Choroid plexus epithelial cell (primary cell): ENCODE results near the gene PDZD2.

Experiments
- DNase-seq: peaks from one replicate; pipeline ENCODE4 v3.0.0-alpha.2; 2010; ENCODE audit warnings: low read depth
- H3K4me3 ChIP-seq: 2 replicates; pipeline ENCODE4 v1.5.1; 2011; ENCODE audit warnings: low read depth, mild to moderate bottlenecking, control low read depth, low read length, moderate library complexity
- TF ChIP-seq, protein P1 (sequence below): conservative IDR thresholded peaks from 2 replicates; pipeline ENCODE4 v1.5.1; 2011; ENCODE audit warnings: low read depth, mild to moderate bottlenecking, control low read depth, inconsistent platforms, low read length, moderate library complexity

The PDZD2 gene

GRCh38 chr5:31637851-31638250 lies 1.1 kb upstream of the PDZD2 start:
- TF ChIP-seq, protein P1, sequence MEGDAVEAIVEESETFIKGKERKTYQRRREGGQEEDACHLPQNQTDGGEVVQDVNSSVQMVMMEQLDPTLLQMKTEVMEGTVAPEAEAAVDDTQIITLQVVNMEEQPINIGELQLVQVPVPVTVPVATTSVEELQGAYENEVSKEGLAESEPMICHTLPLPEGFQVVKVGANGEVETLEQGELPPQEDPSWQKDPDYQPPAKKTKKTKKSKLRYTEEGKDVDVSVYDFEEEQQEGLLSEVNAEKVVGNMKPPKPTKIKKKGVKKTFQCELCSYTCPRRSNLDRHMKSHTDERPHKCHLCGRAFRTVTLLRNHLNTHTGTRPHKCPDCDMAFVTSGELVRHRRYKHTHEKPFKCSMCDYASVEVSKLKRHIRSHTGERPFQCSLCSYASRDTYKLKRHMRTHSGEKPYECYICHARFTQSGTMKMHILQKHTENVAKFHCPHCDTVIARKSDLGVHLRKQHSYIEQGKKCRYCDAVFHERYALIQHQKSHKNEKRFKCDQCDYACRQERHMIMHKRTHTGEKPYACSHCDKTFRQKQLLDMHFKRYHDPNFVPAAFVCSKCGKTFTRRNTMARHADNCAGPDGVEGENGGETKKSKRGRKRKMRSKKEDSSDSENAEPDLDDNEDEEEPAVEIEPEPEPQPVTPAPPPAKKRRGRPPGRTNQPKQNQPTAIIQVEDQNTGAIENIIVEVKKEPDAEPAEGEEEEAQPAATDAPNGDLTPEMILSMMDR = no peak
- DNase-seq = no peak

DNA sequence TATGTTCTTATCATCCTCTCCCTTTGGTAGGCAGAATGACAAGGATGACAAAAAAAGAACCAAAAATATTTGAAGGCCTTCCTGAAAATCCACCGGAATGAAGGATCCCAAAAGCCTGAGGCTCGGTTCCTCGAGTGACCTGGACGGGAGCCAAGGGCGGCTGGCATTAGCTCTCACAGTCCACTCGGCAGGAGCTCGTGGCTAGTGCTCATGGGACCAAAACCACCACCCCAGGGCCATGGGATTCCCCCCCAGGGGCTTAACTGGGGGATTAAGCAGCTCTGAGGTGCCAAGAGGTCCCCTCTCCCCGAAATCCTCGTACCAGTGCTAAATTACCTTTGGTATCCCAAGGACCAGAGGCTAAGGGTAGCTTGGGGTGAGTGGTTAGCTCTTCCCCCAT lies 586 bp upstream of the PDZD2 start:
- H3K4me3 ChIP-seq = peak overlapping the region; percentile 62
- no peak for DNase-seq
- TF ChIP-seq, protein P1 = no peak

More at GRCh38 chr5:31637851-31638250, 1.1 kb upstream of the PDZD2 start:
- H3K4me3 ChIP-seq = no peak overlapping the region

- TF ChIP-seq, protein P1 = no peak
- no peak for DNase-seq
- H3K4me3 ChIP-seq = no peak overlapping the region
These were observed 815 bp downstream of the PDZD2 start for GRCh38 chr5:31639481-31640411.

DNA sequence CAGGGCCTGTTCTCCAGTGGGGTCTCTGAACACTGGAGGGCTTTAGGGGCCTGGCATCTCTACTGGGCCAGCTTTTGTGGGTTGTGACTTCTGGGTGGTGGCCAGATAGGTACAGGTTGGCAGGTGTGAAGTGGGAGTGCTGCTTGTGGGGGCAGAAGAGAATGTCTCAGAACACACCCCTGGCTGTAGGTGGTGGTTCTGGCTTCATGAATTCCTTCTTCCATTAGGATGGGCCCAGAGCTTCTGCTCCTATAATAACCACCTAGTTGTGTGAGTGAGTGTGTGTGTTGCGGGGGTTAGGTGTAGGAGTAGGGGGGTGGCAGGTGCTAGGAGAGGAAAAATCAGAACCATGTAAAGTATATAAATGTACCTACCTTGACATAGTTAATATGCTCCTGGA lies 1.6 kb downstream of the PDZD2 start:
- TF ChIP-seq, protein P1 = no peak
- no peak for DNase-seq
- no peak overlapping the region for H3K4me3 ChIP-seq

DNA sequence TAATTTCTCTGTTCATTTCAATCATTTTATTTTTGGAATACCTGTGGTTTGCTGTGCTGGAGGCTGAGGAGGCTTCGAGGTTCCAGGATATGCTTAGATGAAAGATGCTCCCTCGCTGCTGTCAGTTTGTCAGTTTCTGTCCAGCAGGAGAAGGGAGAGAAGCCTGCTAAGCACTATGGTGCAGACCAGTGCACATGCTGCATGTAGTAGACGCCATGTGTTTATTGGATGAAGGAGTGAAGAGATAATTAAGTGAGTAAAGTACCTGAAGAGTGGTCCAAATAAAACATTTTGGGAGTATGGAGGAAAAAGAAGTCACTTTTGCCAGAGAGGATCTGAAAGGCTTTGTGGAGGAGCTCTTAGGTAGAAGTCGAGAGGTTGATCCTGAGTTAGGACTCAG lies 2.1 kb downstream of the PDZD2 start:
- DNase-seq = no peak
- TF ChIP-seq, protein P1 = no peak
- no peak overlapping the region for H3K4me3 ChIP-seq

GRCh38 chr5:31641575-31641974 lies 2.6 kb downstream of the PDZD2 start:
- DNase-seq = no peak
- H3K4me3 ChIP-seq = no peak overlapping the region
- TF ChIP-seq, protein P1 = no peak
